NK-92 (cell line): Measurements from ENCODE around the gene MYO1E.

ENCODE experiments used
- DNase-seq: peaks from one replicate; lab custom pipeline; 2025; ENCODE audit not compliant: unreplicated experiment; lab: John Stamatoyannopoulos, UW

MYO1E gene

GRCh38 chr15:59321000-59321689 is 51.5 kb downstream of the MYO1E start:
- DNase-seq: no peak

- no peak for DNase-seq
Observed at GRCh38 chr15:59317211-59317610, 55.5 kb downstream of the MYO1E start.

- no peak for DNase-seq
Observed at GRCh38 chr15:59315914-59316451, 56.7 kb downstream of the MYO1E start.

- no peak for DNase-seq
Observed at GRCh38 chr15:59313641-59314332, 58.9 kb downstream of the MYO1E start.

- DNase-seq: no peak
Observed at GRCh38 chr15:59312205-59312604, 60.5 kb downstream of the MYO1E start.

- DNase-seq: no peak
Observed at GRCh38 chr15:59311195-59311594, 61.5 kb downstream of the MYO1E start.

- no peak for DNase-seq
Observed at GRCh38 chr15:59309405-59309804, 63.3 kb downstream of the MYO1E start.

- no peak for DNase-seq
Observed at GRCh38 chr15:59307165-59307537, 65.5 kb downstream of the MYO1E start.

- no peak for DNase-seq
Observed at GRCh38 chr15:59306520-59307164, 66.0 kb downstream of the MYO1E start.

- no peak for DNase-seq
Observed at GRCh38 chr15:59304807-59305206, 67.9 kb downstream of the MYO1E start.

- DNase-seq: no peak
Observed at GRCh38 chr15:59304034-59304795, 68.5 kb downstream of the MYO1E start.

GRCh38 chr15:59303633-59304032 is 69.0 kb downstream of the MYO1E start:
- DNase-seq: no peak

- no peak for DNase-seq
Observed at GRCh38 chr15:59303136-59303535, 69.5 kb downstream of the MYO1E start.

GRCh38 chr15:59301527-59301926 is 71.1 kb downstream of the MYO1E start:
- DNase-seq: no peak

- no peak for DNase-seq
Observed at GRCh38 chr15:59300618-59301139, 72.0 kb downstream of the MYO1E start.

GRCh38 chr15:59299929-59300617 is 72.6 kb downstream of the MYO1E start:
- DNase-seq: no peak

GRCh38 chr15:59298854-59299250 is 73.8 kb downstream of the MYO1E start:
- no peak for DNase-seq

- no peak for DNase-seq
Observed at GRCh38 chr15:59298225-59298853, 74.3 kb downstream of the MYO1E start.

- DNase-seq: no peak
Observed at GRCh38 chr15:59296181-59296617, 76.5 kb downstream of the MYO1E start.
